22Rv1 (cell line): Measurements from ENCODE around the gene DHX29.
A peak's percentile ranks its signal among the peaks of the same experiment; 100 is the strongest.
"Not testable (repeated sequence)": the region's sequence is repeated elsewhere in the genome, so short reads cannot be mapped to it uniquely, and the experiment has no call there.

Experiments used
- H3K27ac ChIP-seq: fragments of 450-650 bp; 2 replicates; pipeline ENCODE4 v1.5.1; 2017
- ZFX ChIP-seq: fragments of 450-650 bp; IDR thresholded peaks from 2 replicates; pipeline ENCODE4 v1.6.1; 2017; ENCODE audit warnings: antibody characterized with exemption, borderline replicate concordance
- TF ChIP-seq, protein P1 (sequence below): fragments of 450-650 bp; IDR thresholded peaks from 2 replicates; pipeline ENCODE4 v1.5.1; 2017; ENCODE audit warnings: mild to moderate bottlenecking

DHX29 gene

DNA sequence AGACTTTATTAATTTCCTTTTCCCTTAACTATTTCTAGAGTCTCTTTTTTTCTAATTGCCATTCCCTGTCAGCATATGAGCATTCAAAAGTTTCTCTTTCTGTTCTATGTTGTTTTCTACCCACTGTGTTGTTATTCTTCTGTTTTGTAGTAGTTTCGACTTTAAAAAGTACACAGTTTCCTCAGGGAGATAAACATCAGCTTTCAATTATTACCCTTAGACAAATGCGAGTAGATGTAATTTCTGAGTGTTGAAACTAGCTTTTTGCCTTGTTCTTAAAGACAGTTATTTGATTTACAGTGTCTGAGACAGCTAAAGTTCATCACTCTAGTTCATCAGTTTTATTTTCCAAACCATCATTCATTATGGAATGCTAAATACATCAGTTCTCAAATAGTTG, 19.8 kb upstream of the DHX29 start:
- no peak overlapping the region for H3K27ac ChIP-seq
- TF ChIP-seq, protein P1, sequence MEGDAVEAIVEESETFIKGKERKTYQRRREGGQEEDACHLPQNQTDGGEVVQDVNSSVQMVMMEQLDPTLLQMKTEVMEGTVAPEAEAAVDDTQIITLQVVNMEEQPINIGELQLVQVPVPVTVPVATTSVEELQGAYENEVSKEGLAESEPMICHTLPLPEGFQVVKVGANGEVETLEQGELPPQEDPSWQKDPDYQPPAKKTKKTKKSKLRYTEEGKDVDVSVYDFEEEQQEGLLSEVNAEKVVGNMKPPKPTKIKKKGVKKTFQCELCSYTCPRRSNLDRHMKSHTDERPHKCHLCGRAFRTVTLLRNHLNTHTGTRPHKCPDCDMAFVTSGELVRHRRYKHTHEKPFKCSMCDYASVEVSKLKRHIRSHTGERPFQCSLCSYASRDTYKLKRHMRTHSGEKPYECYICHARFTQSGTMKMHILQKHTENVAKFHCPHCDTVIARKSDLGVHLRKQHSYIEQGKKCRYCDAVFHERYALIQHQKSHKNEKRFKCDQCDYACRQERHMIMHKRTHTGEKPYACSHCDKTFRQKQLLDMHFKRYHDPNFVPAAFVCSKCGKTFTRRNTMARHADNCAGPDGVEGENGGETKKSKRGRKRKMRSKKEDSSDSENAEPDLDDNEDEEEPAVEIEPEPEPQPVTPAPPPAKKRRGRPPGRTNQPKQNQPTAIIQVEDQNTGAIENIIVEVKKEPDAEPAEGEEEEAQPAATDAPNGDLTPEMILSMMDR = no peak
- no peak for TF ChIP-seq ZFX

DNA sequence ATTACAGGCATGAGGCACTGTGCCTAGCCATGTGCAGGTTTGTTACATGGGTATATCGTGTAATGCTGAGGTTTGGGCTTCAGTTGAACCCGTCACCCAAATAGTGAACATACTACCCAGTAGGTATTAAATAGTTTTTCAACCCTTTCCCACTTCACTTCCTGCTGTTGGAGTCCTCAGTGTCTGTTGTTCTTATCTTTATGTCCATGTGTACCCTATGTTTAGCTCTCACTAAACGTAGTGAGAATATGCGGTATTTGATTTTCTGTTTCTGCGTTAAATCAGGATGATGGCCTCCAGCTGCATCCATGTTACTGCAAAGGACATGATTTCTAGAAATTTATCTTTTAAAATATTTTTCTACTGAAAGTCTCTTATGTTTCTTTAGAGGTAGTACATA, 18.1 kb upstream of the DHX29 start:
- H3K27ac ChIP-seq = no peak overlapping the region
- TF ChIP-seq ZFX = no peak
- TF ChIP-seq, protein P1 = no peak

DNA sequence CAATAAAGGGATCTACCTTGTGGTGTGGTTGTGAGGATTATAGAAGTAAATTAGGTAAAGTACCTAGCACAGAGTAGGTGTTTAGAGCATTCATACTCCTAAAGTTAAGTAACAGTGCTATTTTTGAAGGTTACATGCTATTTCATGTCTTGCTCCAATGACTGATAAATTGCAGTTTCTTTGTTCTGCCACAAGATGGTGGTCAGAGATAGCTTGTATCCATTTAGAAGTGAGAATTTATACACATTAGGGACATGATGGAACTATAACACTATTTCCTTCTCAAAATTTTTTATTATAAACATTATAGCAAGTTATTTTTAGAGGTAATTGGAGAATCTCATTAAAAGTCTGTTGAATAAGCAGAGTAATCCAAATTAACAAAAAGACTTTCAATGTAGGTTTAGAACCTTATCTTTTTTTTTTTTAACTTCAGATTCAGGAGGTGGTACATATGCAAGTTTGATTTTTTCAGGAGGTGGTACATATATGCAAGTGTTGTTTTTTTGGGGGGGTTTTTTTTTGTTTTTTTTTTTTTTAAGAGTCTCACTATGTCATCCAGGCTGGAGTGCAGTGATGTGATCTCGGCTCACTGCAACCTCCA, 17.4 kb upstream of the DHX29 start:
- H3K27ac ChIP-seq = no peak overlapping the region
- TF ChIP-seq ZFX = no peak
- TF ChIP-seq, protein P1 = peak; percentile 79

DNA sequence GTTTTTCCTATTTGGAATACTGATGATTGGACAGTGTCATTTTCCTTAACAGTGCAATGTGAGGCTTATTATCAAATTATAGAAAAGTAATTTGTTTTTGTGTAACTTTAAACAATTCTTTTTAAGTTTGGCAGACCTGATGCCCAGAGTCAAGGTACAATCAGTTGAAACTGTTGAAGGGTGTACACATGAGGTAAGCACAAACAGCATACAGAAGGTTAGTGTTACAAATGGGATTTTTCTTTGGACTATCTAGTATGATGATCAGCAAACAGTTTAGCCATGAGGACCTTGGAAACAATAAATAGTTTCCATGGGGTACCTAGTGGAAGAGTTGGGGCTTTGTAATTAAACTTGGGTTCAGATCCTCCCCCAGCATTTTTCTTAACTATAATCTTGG, 16.5 kb upstream of the DHX29 start:
- H3K27ac ChIP-seq = no peak overlapping the region
- TF ChIP-seq, protein P1 = no peak
- TF ChIP-seq ZFX = no peak

DNA sequence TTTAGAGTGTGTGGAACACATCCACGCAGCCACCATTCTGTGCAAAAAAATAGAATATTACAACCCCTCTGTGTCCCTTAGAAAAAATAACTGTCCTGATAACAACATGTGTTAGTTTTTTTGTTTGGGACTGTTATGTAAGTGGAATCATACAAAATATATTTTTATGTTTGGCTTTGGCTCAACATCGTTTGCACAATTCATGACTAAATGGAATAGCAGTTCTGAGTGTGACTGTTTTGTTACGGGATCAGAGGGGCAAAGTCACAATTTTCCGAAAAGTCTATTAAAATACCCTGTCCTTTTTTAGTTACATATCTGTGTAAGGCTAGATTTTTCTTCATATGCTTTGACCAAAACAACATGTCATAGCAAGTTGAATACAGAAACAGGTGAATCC, 13.1 kb upstream of the DHX29 start:
- H3K27ac ChIP-seq = no peak overlapping the region
- no peak for TF ChIP-seq ZFX
- TF ChIP-seq, protein P1 = no peak

DNA sequence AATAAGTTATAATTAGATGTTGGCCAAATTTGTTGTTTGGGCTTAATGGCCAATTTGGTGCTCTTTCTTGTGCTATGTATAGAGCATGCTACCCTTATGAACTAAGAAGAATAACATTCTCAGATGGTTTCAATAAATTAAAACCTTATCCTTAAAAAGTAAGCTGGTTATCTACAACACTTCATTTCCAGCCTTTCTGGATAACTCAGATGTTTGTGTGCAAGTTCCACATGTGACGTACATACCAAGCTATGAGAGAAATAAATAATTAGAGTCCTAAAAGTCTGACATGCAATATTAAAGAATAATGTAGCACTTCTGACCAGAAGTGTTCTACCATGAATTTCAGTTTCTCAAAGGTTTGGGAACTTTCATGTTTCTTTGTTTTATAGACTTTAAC, 12.0 kb upstream of the DHX29 start:
- H3K27ac ChIP-seq = no peak overlapping the region
- TF ChIP-seq, protein P1 = no peak
- TF ChIP-seq ZFX = no peak

DNA sequence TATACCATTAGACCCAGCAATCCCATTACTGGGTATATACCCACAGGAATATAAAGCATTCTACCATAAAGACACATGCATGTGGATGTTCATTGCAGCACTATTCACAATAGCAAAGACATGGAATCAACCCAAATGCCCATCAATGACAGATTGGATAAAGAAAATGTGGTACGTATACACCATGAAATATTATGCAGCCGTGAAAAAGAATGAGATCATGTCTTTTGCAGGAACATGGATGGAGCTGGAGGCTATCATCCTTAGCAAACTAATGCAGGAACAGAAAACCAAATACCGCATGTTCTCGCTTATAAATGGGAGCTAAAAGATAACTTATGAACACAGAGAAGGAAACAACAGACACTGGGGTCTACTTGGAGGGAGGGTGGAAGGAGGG, 10.7 kb upstream of the DHX29 start:
- H3K27ac ChIP-seq = not testable (repeated sequence)

DNA sequence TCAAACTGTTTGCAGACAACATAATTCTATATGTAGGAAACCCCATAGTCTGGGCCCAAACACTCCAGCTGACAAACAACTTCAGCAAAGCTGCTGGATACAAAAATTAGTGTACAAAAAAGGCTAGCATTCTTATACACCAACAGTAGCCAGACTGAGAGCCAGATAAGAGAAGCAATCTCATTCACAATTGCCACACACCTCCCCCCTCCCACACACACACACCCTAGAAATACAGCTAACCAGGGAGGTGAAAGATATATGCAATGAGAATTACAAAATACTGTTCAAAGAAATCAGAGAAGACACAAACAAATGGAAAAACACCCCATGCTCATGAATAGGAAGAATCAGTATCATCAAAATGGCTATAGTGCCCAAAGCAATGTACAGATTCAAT, 9.3 kb upstream of the DHX29 start:
- TF ChIP-seq ZFX = no peak
- TF ChIP-seq, protein P1 = no peak
- H3K27ac ChIP-seq = no peak overlapping the region
